Bronchial epithelial cell (primary cell): ENCODE measurements around the gene PLCD4. TPM values are rescaled to one million over a fixed set of nuclear protein-coding genes. Genes with fewer than 3 reads are reported as not detected.
A peak's percentile ranks its signal among the peaks of the same experiment; 100 is the strongest.

Experiments
- DNase-seq: peaks from one replicate; pipeline ENCODE4 v3.0.0-alpha.2; 2010; ENCODE audit warnings: low read depth
- FAIRE-seq: peaks from 2 replicates; lab custom pipeline; 2011; peaks lifted over from hg19 to GRCh38; lab: Jason Lieb, UNC
- H3K27me3 ChIP-seq: 2 replicates; pipeline ENCODE4 v1.5.1; 2011; ENCODE audit warnings: low read length; ENCODE audit not compliant: control insufficient read depth, insufficient read depth
- H3K36me3 ChIP-seq: 2 replicates; pipeline ENCODE4 v1.5.1; 2011; ENCODE audit warnings: low read length; ENCODE audit not compliant: control insufficient read depth, insufficient read depth
- H3K4me3 ChIP-seq: 2 replicates; pipeline ENCODE4 v1.5.1; 2011; ENCODE audit warnings: mild to moderate bottlenecking, low read depth, low read length, control low read depth
- total RNA-seq: library from RNA; depleted of rRNA; stranded (reverse); fragments of >200 nt; gene quantifications from 2 replicates; pipeline ENCODE4 v1.2.1, GENCODE V29; 2014
- TF ChIP-seq, protein P1 (sequence below): IDR thresholded peaks from 2 replicates; pipeline ENCODE4 v1.5.1; 2011; ENCODE audit warnings: mild to moderate bottlenecking, moderate library complexity, low read length, control low read depth, inconsistent platforms; ENCODE audit not compliant: insufficient read depth, severe bottlenecking

Gene PLCD4
- total RNA-seq, 1 donor from 2014 or later = 0.53 TPM

DNA sequence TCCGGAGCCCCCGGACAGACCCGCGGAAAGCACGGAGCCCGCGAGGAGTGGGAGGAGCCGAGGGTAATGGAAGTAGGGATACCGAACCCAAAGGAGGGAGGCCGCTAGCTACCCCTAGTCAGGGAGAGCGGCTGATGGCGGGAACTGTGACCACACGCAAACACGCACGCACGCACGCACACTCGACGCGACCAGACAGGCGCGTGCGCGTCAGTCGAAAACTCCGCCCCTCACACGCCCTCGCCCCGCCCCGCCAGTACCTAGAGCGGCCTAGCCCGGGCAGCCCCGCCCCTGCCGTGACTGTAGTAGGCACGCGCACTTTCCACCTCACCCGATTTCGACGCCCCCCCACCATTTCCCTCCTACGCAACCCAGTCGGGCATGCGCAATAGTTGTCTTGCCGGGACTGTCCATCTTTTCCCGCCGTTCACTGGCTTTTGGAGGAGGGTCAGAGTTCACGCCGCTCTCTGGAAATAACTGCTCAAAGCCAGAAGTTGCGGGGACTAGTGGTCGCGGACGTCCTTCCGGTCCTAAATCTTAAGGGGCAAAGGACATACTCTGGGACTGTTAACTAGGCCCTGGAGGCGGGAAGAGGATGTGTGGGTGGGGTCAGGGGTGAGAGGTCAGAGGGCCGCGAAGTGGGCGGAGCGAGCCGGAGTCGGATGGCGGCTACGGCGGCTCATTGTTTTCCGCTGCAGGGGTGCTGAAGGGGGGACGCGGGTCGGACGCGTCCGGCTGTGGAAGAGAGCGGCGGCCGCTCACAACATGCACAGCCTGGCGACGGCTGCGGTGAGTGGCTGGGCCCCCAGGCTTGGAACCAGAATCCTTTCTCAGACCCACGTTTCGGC, 39.3 kb upstream of the PLCD4 start, which contains the start of the genes CNOT9 and USP37:
Gene CNOT9, plus strand, starts transcription at position 650 of the 848 bp plus-strand sequence. Its CDS starts 116 bp downstream, at position 766.
Gene USP37, minus strand, starts transcription at position 162 of the 848 bp plus-strand sequence. CDS start 9,698 bp downstream, outside the sequence.
- Histone ChIP-seq H3K4me3 (peak within 1 kb of the TSS; percentile 68), H3K36me3 (no peaks in the 10 kb centered on the region), H3K27me3 (no peaks in the 10 kb centered on the region)
- TF ChIP-seq, protein P1, sequence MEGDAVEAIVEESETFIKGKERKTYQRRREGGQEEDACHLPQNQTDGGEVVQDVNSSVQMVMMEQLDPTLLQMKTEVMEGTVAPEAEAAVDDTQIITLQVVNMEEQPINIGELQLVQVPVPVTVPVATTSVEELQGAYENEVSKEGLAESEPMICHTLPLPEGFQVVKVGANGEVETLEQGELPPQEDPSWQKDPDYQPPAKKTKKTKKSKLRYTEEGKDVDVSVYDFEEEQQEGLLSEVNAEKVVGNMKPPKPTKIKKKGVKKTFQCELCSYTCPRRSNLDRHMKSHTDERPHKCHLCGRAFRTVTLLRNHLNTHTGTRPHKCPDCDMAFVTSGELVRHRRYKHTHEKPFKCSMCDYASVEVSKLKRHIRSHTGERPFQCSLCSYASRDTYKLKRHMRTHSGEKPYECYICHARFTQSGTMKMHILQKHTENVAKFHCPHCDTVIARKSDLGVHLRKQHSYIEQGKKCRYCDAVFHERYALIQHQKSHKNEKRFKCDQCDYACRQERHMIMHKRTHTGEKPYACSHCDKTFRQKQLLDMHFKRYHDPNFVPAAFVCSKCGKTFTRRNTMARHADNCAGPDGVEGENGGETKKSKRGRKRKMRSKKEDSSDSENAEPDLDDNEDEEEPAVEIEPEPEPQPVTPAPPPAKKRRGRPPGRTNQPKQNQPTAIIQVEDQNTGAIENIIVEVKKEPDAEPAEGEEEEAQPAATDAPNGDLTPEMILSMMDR = no peak
- DNase-seq = peak; percentile 89
- FAIRE-seq = no peak

DNA sequence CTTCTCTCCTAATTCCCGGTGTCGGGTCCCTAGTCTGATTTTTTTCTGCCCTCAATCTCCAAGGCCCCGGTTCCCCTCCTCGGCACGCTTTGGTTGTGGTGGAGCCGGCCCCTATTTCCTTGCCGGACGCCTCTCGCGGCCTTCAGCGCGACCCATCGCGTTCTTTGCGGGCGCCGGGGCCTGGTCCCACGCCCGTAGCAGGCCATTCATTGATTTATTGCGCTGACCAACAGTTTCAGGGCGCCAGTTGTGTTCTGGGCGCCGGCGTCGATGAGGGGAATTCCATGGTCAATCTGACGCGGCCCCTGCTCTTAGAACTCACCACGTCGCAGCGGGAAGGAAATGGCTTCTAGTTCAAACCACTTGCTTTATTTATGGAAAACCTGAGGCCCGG, 38.7 kb upstream of the PLCD4 start:
- peak overlapping the region; percentile 68 for H3K4me3 ChIP-seq
- TF ChIP-seq, protein P1 = no peak
- H3K27me3 ChIP-seq = no peaks in the 10 kb centered on the region
- DNase-seq (peak; percentile 49), FAIRE-seq (no peak)
- no peaks in the 10 kb centered on the region for H3K36me3 ChIP-seq

DNA sequence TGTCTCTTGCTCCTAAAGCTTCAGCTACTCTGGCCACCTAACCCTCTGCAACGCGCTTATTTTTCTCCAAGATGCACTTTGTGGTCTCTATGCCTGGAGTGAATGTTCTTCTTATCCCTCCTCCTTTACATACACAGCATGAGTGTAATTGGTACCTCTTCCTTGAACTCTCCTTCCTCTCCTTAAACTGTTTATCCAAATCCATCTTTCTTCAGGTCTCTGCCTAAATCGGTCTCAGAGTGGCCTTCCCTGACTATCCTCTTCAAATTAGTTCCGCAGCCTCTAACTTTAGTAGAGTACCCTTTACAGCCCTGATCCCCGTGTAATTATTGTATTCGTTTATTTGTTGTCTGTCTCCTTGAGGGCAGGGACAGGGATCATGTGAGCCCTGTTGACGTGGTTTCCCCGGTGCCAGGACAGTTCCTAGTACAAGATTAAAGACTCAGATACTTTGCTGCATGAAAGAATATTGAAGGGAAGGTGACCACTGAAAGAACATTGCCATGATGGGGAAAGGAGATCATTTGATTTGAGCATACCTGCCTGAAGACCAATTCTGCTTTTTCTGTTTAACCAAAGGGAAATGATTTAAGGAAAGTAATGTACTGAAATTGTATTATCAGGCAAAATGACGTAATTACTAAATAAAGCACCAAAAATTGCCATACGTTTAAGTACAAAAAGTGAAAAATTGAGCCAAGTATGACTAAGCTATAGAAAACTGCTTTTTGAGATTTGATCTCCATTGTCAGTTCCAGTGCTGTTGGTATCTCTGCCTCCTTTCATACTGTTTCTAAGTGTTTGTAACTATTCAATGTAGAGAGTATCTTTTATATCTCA, 37.8 kb upstream of the PLCD4 start:
- TF ChIP-seq, protein P1 = no peak
- no peaks in the 10 kb centered on the region for H3K36me3 ChIP-seq
- peak overlapping the region; percentile 68 for H3K4me3 ChIP-seq
- FAIRE-seq (no peak), DNase-seq (peak; percentile 32)
- H3K27me3 ChIP-seq = no peaks in the 10 kb centered on the region

DNA sequence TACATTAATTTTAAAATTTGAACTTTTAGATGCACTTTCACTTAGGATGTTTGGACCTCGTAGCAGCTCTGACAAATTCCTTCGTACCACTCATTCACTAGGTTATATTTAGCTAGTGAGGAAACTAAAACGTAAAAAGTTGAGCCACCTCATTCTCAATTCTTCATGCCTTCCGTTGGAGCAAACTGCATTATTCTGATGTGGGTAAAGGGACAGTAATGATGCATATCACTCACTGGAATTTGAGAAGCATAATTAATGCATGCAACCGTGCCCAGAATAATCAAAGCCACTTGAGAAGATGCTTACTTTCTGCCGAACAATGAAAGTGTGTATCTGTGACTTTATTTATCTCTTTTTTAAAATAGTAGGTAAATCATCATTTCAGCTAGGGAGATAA, 36.8 kb upstream of the PLCD4 start:
- Histone ChIP-seq H3K27me3 (no peaks in the 10 kb centered on the region), H3K4me3 (no peak overlapping the region), H3K36me3 (no peaks in the 10 kb centered on the region)
- TF ChIP-seq, protein P1 = no peak
- peak; percentile 5 for DNase-seq
- FAIRE-seq = no peak

DNA sequence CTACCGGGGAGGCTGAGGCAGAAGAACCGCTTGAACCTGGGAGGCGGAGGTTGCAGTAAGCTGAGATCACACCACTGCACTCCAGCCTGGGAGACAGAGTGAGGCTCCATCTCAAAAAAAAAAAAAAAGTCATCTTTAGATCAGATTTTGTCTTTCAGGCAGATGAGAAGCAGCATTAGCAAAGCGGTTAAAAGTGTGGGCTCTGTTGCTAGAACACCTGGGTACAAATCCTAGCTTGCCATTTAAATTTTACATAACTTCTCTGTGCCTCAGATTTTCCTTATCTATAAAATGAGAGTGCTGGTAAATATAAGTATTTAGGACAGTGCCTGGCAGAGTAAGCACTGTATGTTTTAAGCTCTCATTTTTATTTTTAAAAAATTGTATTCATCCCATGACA, 30.8 kb upstream of the PLCD4 start:
- FAIRE-seq (no peak), DNase-seq (no peak)
- TF ChIP-seq, protein P1 = no peak
- no peaks in the 10 kb centered on the region for H3K27me3 ChIP-seq
- peaks cover 2% of the 10 kb centered on the region for H3K36me3 ChIP-seq
- no peak overlapping the region for H3K4me3 ChIP-seq
